GM18519 (cell line): ENCODE measurements around the gene TBPL1.
A peak's percentile ranks its signal among the peaks of the same experiment; 100 is the strongest.
"Not testable (repeated sequence)": the region's sequence is repeated elsewhere in the genome, so short reads cannot be mapped to it uniquely, and the experiment has no call there.

ENCODE experiments used
- ATAC-seq: cut with Tn5 transposase; IDR thresholded peaks from one replicate; pipeline ENCODE4 v1.9.1; 2021; ENCODE audit warnings: mild to moderate bottlenecking, moderate library complexity; ENCODE audit not compliant: unreplicated experiment, low FRiP score

The TBPL1 gene

GRCh38 chr6:133952815-133953633 is at the start of gene TBPL1:
TBPL1 (plus strand) TSS chr6:133953224; CDS start chr6:133980126, 26,902 bp downstream.
- ATAC-seq, result peak; percentile 87

- no peak for ATAC-seq
Measured at GRCh38 chr6:133903855-133904254, 49.2 kb upstream of the TBPL1 start.

GRCh38 chr6:133906050-133906449 is 47.0 kb upstream of the TBPL1 start:
- no peak for ATAC-seq

GRCh38 chr6:133916650-133917151 is 36.3 kb upstream of the TBPL1 start:
- ATAC-seq, result peak; percentile 72

GRCh38 chr6:133917781-133918180 is 35.2 kb upstream of the TBPL1 start:
- no peak for ATAC-seq

GRCh38 chr6:133918208-133918930 is 34.7 kb upstream of the TBPL1 start:
- ATAC-seq, result no peak

- no peak for ATAC-seq
Measured at GRCh38 chr6:133919362-133919761, 33.7 kb upstream of the TBPL1 start.

- no peak for ATAC-seq
Measured at GRCh38 chr6:133921249-133921859, 31.7 kb upstream of the TBPL1 start.

GRCh38 chr6:133923938-133924593 is 29.0 kb upstream of the TBPL1 start:
- ATAC-seq, result no peak

- not testable (repeated sequence) for ATAC-seq
Measured at GRCh38 chr6:133931221-133931620, 21.8 kb upstream of the TBPL1 start.

GRCh38 chr6:133936352-133936751 is 16.7 kb upstream of the TBPL1 start:
- not testable (repeated sequence) for ATAC-seq

- no peak for ATAC-seq
Measured at GRCh38 chr6:133937909-133938308, 15.1 kb upstream of the TBPL1 start.

GRCh38 chr6:133938533-133938932 is 14.5 kb upstream of the TBPL1 start:
- no peak for ATAC-seq

- no peak for ATAC-seq
Measured at GRCh38 chr6:133939778-133940667, 13.0 kb upstream of the TBPL1 start.

- no peak for ATAC-seq
Measured at GRCh38 chr6:133945158-133945557, 7.9 kb upstream of the TBPL1 start.

- ATAC-seq, result no peak
Measured at GRCh38 chr6:133947302-133947900, 5.6 kb upstream of the TBPL1 start.

- no peak for ATAC-seq
Measured at GRCh38 chr6:133948472-133948871, 4.6 kb upstream of the TBPL1 start.

- no peak for ATAC-seq
Measured at GRCh38 chr6:133951227-133951626, 1.8 kb upstream of the TBPL1 start.
